Measurements from ENCODE around the gene SERPINB4.

DNA sequence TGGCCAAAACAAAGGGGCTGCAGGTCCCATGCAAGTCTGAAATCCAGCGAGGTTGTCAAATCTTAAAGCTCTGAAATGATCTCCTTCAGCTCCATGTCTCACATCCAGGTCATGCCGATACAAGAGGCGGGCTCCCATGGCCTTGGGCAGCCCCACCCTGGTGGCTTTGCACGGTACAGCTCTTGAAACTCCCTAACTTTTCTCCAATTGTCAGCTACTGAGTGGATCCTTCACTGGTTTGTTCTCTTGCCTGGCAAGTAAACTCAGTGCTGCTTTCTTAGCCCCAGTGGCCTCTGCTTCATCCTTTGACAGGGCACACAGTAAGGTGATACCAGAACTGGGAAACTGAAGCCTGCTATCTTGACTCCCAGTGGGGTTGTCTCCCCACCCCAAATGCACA is 30.6 kb downstream of the SERPINB4 start:
- TF ChIP-seq, protein P1, sequence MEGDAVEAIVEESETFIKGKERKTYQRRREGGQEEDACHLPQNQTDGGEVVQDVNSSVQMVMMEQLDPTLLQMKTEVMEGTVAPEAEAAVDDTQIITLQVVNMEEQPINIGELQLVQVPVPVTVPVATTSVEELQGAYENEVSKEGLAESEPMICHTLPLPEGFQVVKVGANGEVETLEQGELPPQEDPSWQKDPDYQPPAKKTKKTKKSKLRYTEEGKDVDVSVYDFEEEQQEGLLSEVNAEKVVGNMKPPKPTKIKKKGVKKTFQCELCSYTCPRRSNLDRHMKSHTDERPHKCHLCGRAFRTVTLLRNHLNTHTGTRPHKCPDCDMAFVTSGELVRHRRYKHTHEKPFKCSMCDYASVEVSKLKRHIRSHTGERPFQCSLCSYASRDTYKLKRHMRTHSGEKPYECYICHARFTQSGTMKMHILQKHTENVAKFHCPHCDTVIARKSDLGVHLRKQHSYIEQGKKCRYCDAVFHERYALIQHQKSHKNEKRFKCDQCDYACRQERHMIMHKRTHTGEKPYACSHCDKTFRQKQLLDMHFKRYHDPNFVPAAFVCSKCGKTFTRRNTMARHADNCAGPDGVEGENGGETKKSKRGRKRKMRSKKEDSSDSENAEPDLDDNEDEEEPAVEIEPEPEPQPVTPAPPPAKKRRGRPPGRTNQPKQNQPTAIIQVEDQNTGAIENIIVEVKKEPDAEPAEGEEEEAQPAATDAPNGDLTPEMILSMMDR (IDR thresholded peaks at IDR 0.05; ENCODE audit: low read depth, low read length), result no peak
- TF ChIP-seq POLR2A (IDR thresholded peaks at IDR 0.05; ENCODE audit: extremely low read depth, insufficient read length), result no peak
